GM18520 (cell line): ENCODE measurements around the gene ALDH1L1.

Source experiments
- ATAC-seq: cut with Tn5 transposase; IDR thresholded peaks from one replicate; pipeline ENCODE4 v1.9.1; 2021; ENCODE audit not compliant: unreplicated experiment

The ALDH1L1 gene

GRCh38 chr3:126124148-126124868 lies 56.1 kb downstream of the ALDH1L1 start:
- ATAC-seq, result no peak

- no peak for ATAC-seq
These were observed 58.8 kb downstream of the ALDH1L1 start for GRCh38 chr3:126121632-126122031.

GRCh38 chr3:126121074-126121473 lies 59.3 kb downstream of the ALDH1L1 start:
- no peak for ATAC-seq

- ATAC-seq, result no peak
These were observed 60.4 kb downstream of the ALDH1L1 start for GRCh38 chr3:126119976-126120375.

GRCh38 chr3:126119008-126119675 lies 61.2 kb downstream of the ALDH1L1 start:
- ATAC-seq, result no peak

- ATAC-seq, result no peak
These were observed 61.8 kb downstream of the ALDH1L1 start for GRCh38 chr3:126118591-126118990.

GRCh38 chr3:126117786-126118185 lies 62.6 kb downstream of the ALDH1L1 start:
- ATAC-seq, result no peak

GRCh38 chr3:126117212-126117611 lies 63.2 kb downstream of the ALDH1L1 start:
- ATAC-seq, result no peak

- no peak for ATAC-seq
These were observed 63.9 kb downstream of the ALDH1L1 start for GRCh38 chr3:126116526-126116925.

- ATAC-seq, result no peak
These were observed 65.7 kb downstream of the ALDH1L1 start for GRCh38 chr3:126114443-126115386.

GRCh38 chr3:126113733-126114442 lies 66.5 kb downstream of the ALDH1L1 start:
- no peak for ATAC-seq

GRCh38 chr3:126113238-126113555 lies 67.2 kb downstream of the ALDH1L1 start:
- no peak for ATAC-seq

- no peak for ATAC-seq
These were observed 67.7 kb downstream of the ALDH1L1 start for GRCh38 chr3:126112531-126113237.

- no peak for ATAC-seq
These were observed 68.6 kb downstream of the ALDH1L1 start for GRCh38 chr3:126111566-126112475.

GRCh38 chr3:126111126-126111551 lies 69.2 kb downstream of the ALDH1L1 start:
- ATAC-seq, result no peak

- ATAC-seq, result no peak
These were observed 69.8 kb downstream of the ALDH1L1 start for GRCh38 chr3:126110431-126111125.

- ATAC-seq, result no peak
These were observed 70.5 kb downstream of the ALDH1L1 start for GRCh38 chr3:126109880-126110235.

GRCh38 chr3:126109146-126109879 lies 71.1 kb downstream of the ALDH1L1 start:
- ATAC-seq, result no peak
